22Rv1 (cell line): ENCODE measurements around the gene MAP7D2.
"Not testable (repeated sequence)": the region's sequence is repeated elsewhere in the genome, so short reads cannot be mapped to it uniquely, and the experiment has no call there.

Source experiments
- ZFX ChIP-seq: fragments of 450-650 bp; IDR thresholded peaks from 2 replicates; pipeline ENCODE4 v1.6.1; 2017; ENCODE audit warnings: antibody characterized with exemption, borderline replicate concordance
- TF ChIP-seq, protein P1 (sequence below): fragments of 450-650 bp; IDR thresholded peaks from 2 replicates; pipeline ENCODE4 v1.5.1; 2017; ENCODE audit warnings: mild to moderate bottlenecking

DNA sequence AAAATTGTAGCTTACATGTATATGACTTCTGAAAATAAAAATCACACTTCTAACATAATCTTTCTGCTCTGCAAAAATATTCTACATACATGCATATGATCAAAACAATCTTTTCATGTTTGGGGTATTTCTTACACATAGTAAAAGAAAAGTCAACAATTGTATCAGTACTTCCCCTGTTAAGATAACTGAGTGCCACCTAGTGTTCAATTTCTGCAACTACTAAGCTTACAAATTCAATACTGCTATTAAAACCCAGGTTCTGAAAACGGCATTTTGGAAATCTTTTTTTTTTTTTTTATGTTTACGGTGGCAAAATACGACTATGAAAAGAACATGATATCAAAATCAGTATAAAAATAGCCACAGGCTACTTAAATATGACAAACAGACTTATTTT is 10.7 kb upstream of the MAP7D2 start:
- TF ChIP-seq, protein P1, sequence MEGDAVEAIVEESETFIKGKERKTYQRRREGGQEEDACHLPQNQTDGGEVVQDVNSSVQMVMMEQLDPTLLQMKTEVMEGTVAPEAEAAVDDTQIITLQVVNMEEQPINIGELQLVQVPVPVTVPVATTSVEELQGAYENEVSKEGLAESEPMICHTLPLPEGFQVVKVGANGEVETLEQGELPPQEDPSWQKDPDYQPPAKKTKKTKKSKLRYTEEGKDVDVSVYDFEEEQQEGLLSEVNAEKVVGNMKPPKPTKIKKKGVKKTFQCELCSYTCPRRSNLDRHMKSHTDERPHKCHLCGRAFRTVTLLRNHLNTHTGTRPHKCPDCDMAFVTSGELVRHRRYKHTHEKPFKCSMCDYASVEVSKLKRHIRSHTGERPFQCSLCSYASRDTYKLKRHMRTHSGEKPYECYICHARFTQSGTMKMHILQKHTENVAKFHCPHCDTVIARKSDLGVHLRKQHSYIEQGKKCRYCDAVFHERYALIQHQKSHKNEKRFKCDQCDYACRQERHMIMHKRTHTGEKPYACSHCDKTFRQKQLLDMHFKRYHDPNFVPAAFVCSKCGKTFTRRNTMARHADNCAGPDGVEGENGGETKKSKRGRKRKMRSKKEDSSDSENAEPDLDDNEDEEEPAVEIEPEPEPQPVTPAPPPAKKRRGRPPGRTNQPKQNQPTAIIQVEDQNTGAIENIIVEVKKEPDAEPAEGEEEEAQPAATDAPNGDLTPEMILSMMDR, result not testable (repeated sequence)
- not testable (repeated sequence) for TF ChIP-seq ZFX
